HG03045 (cell line): ENCODE results near the gene MIGA2.
"Not testable (repeated sequence)": the region's sequence is repeated elsewhere in the genome, so short reads cannot be mapped to it uniquely, and the experiment has no call there.

Experiments
- ATAC-seq: cut with Tn5 transposase; IDR thresholded peaks from one replicate; pipeline ENCODE4 v1.9.1; 2021; ENCODE audit warnings: mild to moderate bottlenecking, moderate library complexity; ENCODE audit not compliant: unreplicated experiment

Gene MIGA2, protein sequence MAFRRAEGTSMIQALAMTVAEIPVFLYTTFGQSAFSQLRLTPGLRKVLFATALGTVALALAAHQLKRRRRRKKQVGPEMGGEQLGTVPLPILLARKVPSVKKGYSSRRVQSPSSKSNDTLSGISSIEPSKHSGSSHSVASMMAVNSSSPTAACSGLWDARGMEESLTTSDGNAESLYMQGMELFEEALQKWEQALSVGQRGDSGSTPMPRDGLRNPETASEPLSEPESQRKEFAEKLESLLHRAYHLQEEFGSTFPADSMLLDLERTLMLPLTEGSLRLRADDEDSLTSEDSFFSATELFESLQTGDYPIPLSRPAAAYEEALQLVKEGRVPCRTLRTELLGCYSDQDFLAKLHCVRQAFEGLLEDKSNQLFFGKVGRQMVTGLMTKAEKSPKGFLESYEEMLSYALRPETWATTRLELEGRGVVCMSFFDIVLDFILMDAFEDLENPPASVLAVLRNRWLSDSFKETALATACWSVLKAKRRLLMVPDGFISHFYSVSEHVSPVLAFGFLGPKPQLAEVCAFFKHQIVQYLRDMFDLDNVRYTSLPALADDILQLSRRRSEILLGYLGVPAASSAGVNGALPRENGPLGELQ

DNA sequence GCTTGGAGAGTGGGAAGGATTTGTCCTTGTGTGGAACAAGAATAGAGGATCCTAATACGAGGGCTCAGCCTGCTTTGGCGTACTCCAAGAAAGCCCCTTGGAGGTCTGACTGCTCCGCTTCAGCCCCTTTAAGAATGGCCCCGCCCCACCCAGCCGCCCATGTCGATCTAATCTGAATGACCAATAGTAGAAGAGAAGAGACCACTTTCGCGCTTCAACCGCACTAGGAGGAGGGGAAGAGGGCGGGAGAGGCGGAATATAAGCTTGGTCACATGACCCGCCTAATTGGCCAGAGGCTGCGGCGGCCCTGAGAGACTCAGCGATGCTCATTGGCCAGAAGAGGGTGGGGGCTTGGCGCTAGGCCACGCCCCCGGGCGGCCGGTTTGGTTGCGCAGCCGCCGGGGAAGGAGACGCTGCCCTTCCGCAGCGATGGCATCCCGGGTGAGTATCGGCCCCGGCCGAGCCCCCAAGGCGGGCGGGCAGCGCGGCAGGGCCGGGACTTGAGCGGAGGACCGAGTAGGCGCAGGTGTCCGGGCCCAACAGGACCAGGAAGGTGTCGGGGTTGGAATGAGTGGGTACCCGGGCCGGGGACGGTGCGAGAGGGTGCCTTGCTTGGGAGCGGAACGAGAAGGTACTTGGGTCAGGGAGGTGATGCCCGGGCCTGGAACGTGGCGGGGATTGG lies at the start of gene MIGA2:
TSS of gene MIGA2 (plus strand) at position 386 of the 682 bp plus-strand sequence. CDS start 3,969 bp downstream, outside the sequence.
- peak; percentile 96 for ATAC-seq

DNA sequence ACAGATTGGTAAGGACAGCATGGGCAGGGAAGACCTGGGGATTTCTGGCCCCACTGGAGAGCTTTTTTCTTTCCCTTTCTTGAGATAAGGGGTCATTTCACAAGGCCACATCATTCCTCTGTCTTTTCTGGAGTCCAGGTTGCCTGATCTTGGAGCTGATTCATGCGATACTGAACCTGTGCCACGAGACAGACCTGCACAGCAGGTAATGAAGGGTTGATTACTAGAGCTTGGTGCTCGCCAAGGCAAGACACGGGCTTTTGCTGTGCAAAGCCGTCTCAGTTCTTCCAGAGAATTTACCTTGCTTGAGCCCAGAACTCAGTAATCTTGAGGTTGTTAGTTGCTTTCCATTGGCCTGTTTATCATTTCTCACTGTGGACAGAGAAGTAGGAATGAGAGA lies 49.8 kb upstream of the MIGA2 start:
- ATAC-seq, result no peak

DNA sequence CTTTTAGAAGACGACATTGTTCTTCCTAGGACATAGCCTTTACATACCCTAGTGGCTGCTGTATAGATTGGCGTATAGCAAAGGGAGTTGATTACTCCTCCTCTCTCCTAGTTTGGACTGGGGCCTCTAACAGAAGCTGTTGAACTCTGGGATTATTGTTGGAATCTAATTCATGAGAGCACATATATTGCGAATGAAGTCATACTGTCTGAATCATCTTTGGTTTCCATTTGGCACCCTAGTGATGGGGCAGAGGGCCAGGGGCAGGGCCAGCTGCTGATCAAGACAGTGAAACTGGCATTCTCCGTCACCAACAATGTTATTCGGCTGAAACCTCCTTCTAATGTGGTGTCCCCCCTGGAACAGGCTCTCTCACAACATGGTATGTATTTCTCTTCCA lies 48.6 kb upstream of the MIGA2 start:
- no peak for ATAC-seq

DNA sequence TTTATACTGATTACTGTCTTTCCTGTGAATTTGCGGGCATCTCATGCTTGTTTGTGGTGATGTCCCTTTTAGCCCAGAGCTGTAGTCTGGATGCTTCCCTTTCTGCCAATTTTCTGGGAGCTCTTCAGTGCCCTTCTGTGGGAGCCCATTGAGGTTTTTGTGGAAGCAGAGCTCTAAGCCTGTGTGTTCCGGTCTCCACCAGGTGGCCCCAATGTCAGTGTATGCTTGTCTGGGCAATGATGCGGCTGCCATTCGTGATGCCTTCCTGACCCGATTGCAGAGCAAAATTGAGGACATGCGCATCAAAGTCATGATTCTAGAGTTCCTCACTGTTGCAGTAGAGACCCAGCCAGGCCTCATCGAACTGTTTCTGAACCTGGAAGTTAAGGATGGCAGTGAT lies 43.4 kb upstream of the MIGA2 start:
- no peak for ATAC-seq

DNA sequence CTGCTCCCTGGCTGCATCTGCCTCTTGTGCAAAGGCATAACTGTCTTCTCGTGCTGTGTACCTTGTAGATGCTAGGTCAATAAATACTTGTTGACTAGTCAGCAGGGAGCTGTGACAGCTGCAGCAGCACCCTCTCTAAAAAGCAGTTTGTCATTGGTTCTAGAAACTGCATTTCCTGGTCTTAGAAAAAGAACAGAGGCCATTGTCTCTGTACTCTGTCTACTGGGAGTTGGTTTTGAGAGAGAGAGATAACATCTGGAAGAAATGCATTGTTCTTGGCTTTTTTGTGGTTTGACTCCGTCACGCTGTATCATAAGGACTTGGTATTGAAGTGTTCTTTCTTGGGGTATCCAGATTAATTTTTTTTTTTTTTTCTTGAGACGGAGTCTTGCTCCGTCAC lies 40.6 kb upstream of the MIGA2 start:
- ATAC-seq, result no peak

DNA sequence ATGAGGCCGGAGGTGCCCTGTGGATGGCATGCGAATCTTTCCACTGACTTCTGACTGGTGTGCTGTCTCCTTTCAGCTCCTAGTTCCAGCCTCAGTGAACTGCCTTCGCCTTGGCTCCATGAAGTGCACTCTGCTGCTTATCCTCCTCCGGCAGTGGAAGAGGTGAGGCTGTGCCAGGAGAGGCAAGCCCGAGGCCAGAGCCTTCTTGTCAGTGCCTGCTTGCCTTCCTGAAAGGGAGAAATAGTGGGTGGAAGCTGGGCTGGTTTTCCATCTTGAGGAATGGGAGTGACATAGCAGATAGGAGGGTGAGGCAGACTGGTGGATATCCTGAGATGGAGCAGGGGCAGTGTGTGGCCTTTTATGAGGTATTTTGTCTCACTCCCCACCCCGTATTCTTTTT lies 38.0 kb upstream of the MIGA2 start:
- no peak for ATAC-seq

DNA sequence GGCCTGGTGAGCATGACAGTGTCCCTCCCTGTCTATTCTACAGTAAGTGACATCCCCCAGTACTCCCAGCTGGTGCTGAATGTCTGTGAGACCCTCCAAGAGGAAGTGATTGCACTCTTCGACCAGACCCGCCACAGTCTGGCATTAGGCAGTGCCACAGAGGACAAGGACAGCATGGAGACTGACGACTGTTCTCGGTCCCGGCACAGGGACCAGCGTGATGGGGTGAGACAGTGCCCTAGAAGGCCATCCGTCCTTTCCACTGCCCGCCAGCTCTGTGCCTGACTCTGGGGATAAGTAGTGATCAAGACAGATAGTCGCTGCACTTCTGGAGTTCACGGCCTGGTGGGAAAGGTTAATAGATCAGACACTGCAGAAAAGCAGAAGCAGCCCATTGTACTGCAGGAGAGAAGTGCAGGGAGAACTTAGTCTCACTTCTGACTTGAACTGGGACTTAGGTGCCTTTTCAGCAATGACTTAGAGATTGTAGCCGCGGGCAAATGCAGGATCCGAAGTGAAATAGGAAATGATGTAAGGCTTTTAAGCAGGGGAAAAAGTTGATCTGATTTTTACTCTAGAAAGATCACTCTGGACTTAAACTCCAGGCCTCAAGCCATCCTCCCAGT lies 36.7 kb upstream of the MIGA2 start:
- ATAC-seq, result no peak

DNA sequence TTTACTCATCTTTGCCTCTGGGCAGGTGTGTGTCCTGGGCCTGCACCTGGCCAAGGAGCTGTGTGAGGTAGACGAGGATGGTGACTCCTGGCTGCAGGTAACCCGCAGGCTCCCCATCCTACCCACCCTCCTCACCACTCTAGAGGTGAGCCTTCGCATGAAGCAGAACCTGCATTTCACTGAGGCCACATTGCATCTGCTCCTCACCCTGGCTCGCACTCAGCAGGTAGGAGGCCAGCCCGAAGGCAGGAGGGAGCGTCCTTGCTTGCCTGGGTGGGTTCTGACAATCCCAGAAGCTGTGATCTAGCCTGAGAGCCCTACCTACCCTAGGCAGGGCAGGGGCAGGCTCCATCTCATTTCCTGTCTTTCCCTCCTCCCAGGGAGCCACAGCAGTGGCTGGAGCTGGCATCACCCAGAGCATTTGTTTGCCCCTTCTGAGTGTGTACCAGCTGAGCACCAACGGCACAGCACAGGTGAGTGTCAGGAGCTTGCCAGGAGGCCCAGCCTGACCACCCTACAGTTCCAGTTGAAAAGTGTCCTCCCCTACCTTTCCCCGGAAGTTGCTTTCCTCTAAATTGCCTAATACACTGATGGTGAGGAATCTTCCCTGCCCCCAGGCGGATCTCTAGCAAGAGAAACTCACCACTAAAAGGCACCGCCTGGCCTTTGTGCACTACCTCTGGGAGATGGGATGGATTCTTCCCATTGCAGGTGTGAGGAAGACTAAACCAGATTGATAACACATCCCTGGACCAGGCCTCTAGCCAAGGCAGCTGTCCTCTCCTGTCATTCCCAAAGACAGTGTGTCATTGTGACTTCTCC lies 34.7 kb upstream of the MIGA2 start:
- no peak for ATAC-seq

DNA sequence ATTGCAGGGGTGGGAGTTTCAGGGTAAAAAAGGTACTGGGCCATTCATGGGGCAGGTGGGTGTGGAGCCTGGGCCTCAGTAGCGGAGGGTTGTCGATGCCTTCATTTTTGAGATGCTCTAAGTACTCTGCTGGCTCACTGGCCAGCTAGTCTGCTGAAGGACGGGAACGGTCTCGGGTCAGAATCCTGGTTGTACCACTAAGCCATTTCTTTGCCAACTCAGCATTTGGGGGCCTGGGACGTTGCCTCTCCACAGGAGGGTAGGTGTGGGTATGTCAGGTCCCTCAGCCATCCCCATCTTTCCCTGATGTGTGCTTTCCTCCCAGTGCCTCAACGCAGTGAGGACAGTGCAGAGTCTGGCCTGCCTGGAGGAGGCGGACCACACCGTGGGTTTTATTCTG lies 33.4 kb upstream of the MIGA2 start:
- ATAC-seq, result no peak

DNA sequence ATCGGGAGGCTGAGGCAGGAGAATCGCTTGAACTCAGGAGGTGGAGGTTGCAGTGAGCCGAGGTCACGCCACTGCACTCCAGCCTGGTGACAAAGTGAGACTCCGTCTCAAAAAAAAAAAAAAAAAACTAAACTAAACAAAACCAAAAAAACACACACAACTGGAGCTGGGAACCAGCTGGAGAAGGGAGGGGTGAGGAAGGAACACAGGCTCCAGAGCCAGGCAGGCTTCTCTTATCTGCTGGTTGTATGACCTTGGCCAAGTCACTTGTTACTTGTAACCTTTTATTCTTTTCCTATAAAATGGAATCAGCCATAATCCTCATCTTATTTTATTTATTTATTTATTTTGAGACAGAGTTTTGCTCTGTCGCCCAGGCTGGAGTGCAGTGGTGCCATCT lies 32.3 kb upstream of the MIGA2 start:
- not testable (repeated sequence) for ATAC-seq

DNA sequence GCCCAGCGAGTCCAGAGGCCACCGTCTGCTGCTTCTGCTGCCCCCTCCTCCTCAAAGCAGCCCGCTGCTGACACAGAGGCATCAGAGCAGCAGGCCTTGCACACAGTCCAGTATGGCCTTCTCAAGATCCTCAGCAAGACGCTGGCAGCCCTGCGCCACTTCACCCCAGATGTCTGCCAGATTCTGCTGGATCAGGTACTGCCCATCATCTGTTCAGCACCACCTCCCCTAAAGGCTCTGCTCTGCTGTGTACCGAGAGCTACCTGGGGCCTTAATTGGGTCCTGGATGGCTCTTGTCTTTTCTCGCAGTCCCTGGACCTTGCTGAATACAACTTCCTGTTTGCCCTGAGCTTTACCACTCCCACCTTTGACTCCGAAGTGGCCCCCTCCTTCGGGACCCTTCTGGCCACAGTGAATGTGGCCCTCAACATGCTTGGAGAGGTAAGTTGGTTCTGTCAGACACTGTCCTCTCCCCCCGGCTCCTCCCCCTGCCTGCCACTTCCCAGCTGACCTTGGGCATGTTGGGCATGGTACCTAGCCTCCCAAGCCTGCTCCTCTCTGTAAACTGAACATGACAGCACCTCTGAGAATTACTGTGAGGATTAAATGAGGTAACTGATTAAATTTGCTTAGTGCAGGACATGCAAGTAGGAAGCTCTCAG lies 31.0 kb upstream of the MIGA2 start:
- ATAC-seq, result no peak

DNA sequence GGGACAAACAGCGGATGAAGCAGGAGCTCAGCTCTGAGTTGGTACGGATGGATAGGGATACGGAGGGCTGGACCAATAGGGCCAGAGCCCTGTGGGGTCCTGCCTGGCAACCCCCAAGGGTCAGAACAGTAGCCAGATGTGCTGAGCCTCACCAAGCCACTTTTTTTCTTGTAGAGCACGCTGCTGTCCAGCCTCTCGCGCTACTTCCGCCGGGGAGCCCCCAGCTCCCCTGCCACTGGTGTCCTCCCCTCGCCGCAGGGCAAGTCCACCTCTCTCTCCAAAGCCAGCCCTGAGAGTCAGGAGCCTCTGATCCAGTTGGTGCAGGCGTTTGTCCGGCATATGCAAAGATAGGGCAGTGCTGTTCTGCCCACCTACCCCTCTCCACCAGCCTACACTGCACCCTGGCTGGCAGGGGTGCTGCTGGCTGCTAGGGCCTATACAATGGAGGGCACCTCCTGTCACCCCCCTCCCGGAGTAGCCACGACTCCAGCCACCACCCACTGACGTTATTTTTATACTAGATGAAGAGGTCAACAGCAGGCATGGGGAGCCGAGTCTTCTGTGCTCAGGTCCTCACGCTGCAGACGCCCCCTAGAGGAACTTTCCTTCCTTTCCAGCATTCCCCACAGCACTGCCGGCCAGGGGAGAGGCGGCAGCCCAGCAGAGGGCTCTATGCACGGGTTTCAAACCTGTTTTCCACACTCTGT lies 29.9 kb upstream of the MIGA2 start:
- ATAC-seq, result no peak

DNA sequence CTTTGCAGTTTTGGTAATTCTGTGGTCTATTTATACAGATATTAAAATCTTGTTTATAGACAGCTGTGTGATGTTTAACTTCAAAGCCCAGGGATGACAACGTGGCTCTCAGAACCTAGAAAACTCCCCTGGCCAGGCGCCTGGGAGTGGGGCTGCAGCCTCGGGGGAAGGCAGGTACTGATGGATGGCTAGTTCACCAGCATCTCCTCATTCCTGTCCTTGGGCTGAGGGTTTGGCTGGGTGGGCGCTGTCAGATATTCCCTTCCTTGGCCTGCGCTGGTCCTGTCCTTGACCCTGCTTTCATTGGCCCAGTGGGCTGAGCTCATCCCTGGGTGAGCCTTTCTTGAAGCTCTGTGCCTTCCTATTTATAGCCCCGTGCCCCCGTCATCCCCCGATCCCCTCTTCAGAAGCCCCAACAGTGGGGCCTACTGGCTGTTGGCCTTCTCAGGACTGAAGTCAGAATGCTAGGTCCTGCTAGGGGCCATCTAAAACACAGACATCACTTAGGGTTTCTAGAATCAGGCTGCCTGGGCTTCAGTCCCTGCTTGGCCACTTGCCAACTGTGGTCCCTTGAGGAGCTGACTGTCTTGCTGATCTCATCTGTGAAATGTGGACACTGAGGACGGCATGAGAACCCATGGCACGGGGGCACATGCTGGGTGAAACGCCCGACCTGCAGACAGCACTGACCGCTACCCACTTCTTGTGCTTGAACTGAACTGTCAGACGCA lies 29.2 kb upstream of the MIGA2 start:
- ATAC-seq, result no peak

DNA sequence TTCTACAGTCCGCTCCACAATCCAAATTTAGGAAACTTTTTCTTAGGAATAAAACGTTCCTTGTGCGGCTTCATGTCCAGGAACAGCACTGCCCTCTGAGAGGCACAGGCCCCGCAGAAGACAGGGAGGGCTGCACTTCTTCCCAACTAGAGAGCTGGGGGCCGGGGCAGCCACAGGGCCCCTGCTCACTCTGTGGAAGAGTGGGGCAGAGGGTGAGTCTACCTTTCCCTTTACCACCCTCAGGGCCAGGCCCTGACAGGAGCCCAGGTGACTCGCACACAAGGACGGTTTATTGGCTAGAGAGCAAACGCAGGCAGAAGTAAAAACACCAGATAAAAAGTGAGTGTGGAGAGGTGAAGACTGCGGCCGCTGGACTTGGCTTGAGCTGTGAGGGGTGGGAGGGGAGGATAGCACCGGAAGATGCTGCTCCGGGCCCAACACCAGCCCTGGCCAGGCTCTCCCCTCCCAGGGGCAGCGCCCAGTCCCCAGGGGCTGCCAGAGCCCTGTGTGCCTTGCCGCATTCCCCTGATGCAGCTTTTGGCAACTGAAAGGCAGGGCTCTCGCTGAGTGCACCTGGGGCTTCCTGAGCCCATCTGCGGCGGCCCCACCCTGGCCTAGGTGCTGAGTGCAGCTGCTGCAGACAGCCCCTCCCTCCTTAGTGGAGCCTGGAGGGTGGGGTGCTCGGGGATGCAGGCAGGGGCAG lies 28.5 kb upstream of the MIGA2 start:
- ATAC-seq, result no peak

DNA sequence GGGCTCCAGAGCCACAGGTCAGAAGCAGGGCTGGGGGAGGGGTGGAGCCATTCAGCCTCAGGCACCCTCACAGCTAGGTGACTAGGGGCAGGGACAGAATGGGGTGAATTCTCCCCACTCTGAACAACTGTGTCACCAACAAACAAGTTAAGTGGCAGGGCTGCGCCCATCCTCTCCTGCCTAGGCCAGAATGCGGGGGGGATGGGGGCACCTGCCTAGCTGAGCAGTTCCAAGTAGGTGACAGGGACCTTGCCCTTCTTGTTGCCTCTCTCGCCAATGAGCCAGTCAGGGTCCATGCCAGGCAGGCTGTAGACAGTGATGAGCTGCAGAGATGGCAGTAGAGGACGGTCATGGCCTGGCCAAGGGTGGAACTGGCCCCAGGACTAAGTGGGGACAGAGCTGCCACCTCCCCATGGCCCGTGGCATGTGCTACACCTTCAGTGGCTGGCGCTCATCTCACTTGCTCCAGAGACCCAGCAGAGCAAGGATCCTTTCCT lies 27.9 kb upstream of the MIGA2 start:
- ATAC-seq, result no peak

DNA sequence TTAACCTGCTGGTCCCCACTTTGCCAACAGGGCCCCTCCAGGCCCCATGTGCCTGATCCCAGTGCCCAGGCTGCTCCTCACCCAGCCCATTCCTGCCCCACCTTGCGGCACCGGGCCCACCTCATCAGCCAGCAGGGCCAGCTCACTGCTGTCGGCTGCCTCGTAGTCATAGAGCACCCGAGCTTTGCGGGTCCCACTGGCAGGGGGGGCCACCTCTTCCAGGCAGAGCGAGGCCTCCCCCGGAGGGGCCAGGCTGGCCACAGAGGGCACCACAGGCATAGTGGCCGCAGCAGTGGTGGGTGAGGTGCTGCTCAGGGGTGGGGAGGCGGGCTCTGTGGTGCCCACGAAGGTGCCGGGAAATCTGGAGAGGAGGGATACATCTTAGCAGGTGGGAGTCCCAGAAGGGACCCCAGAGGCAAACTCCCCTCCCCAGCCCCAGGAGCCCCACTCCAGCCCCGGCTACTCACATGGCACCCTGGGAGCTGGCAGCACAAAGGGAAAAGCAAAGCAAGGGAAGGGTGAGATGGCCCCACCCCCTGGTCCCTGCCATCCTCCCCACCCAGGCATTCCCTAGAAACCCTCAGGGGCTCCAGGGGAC lies 27.3 kb upstream of the MIGA2 start:
- no peak for ATAC-seq

DNA sequence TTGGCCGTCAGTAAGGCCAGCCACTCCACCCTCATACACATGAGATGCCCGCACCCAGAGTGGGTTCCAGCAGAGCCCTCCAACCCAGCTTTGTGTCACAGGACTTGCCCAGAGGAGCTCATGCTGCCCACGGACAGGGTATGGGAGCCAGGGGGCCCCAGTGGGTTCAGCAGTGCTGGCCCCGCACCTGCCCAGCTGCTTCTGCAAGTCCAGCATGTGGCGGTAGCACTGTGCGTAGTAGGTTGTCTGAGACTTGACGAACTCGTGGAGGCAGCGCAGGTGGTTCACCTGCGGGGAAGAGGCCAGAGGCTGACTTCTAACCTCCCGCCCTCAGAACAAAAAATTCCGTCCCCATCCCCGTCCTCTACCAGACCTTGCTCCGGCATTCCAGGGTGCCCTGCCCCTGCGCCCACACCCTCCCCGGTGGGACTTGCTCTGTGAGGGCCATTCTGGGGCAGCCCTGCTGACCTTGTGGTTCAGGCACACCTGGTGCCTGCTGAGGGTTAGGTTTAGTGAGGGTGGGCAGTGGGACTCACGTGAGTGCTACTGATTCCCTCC lies 26.8 kb upstream of the MIGA2 start:
- ATAC-seq, result no peak
